ENCODE data around the gene WDR26.

Gene WDR26

GRCh38 chr1:224448453-224449017, 13.9 kb upstream of the WDR26 start:
- no peaks in the 10 kb centered on the region for H3K9me3 ChIP-seq (ENCODE audit: control insufficient read depth, insufficient read depth, low read depth, low read length)
- no peak overlapping the region for H3K27ac ChIP-seq (ENCODE audit: extremely low read depth, low read depth, low read length)
- TF ChIP-seq ZBTB44 (tag by site-specific recombination; IDR thresholded peaks at IDR 0.05) (no peak), ZNF777 (tag by site-specific recombination; IDR thresholded peaks at IDR 0.05; ENCODE audit: borderline replicate concordance) (no peak), ZNF169 (tag by site-specific recombination; IDR thresholded peaks at IDR 0.05) (no peak), ZNF501 (tag by site-specific recombination; IDR thresholded peaks at IDR 0.05) (no peak), ZNF521 (tag by site-specific recombination; IDR thresholded peaks at IDR 0.05) (no peak), HOXD13 (CRISPR knock-in tag; IDR thresholded peaks at IDR 0.05; ENCODE audit: borderline replicate concordance) (no peak), ZNF155 (tag by site-specific recombination; IDR thresholded peaks at IDR 0.05) (no peak), INSM2 (tag by site-specific recombination; IDR thresholded peaks at IDR 0.05) (no peak), TSHZ1 (tag by site-specific recombination; IDR thresholded peaks at IDR 0.05; ENCODE audit: borderline replicate concordance) (no peak), SP3 (tag by site-specific recombination; IDR thresholded peaks at IDR 0.05) (no peak), BCL11A (tag by site-specific recombination; IDR thresholded peaks at IDR 0.05; ENCODE audit: low read depth) (no peak), ZIC2 (tag by site-specific recombination; IDR thresholded peaks at IDR 0.05) (no peak), ZNF692 (tag by site-specific recombination; IDR thresholded peaks at IDR 0.05) (no peak), ZNF585B (tag by site-specific recombination; IDR thresholded peaks at IDR 0.05) (no peak), ZFP37 (tag by site-specific recombination; IDR thresholded peaks at IDR 0.05) (no peak), ZBTB20 (tag by site-specific recombination; IDR thresholded peaks at IDR 0.05) (no peak), ZNF423 (tag by site-specific recombination; IDR thresholded peaks at IDR 0.05) (no peak), ZNF146 (tag by site-specific recombination; IDR thresholded peaks at IDR 0.05) (no peak), ZNF776 (tag by site-specific recombination; IDR thresholded peaks at IDR 0.05; ENCODE audit: borderline replicate concordance) (no peak), ZNF416 (tag by site-specific recombination; IDR thresholded peaks at IDR 0.05) (no peak)
- no peaks in the 10 kb centered on the region; a peak in 1 of 3 replicates for H3K36me3 ChIP-seq (ENCODE audit: control insufficient read depth in 2 of 2, insufficient read depth in 1 of 2, low read length in 2 of 2)
- no peaks in the 10 kb centered on the region for H3K4me1 ChIP-seq (ENCODE audit: control insufficient read depth, insufficient read depth, low read length)
- no peak overlapping the region for H3K4me3 ChIP-seq (ENCODE audit: low read depth, low read length)
- ChIA-PET CTCF (interaction anchor here (2.4 kb wide), 1 partner anchor 9 kb away, joined by 14 read pairs; no protein-coding TSS in a partner anchor), POLR2A (interaction anchor here (0.6 kb wide), 1 partner anchor 36 kb away, joined by 3 read pairs; no protein-coding TSS in a partner anchor)

All from HEK293 (cell line).